GM23338 (cell line): ENCODE measurements around the gene ARHGAP30.
"Not testable (repeated sequence)": the region's sequence is repeated elsewhere in the genome, so short reads cannot be mapped to it uniquely, and the experiment has no call there.

Experiments used
- CREB1 ChIP-seq: fragments of 250-450 bp; sonication (Bioruptor Pico); IDR thresholded peaks from 2 replicates; pipeline ENCODE4 v1.5.0; 2020; ENCODE audit warnings: low read depth, mild to moderate bottlenecking, moderate library complexity
- CTCF ChIP-seq, 2 experiments: fragments of 200-600 bp in 1 of 2; sonication (generic) in 1 of 2; conservative IDR thresholded peaks; 2 replicates each; pipeline versions ENCODE4 v1.5.1 to v1.6.1; 2016 to 2017; ENCODE audit warnings: antibody characterized with exemption in 2 of 2, low read depth in 2 of 2, mild to moderate bottlenecking in 2 of 2, moderate library complexity in 1 of 2
- JUNB ChIP-seq: IDR thresholded peaks from one replicate; pipeline ENCODE4 v1.6.1; 2016; ENCODE audit warnings: antibody characterized with exemption; ENCODE audit not compliant: unreplicated experiment
- POLR2AphosphoS5 ChIP-seq: IDR thresholded peaks from 2 replicates; pipeline ENCODE4 v1.6.1; 2016; ENCODE audit warnings: antibody characterized with exemption, low read depth

GRCh38 chr1:161016683-161017082, 53.0 kb downstream of the ARHGAP30 start:
- not testable (repeated sequence) for TF ChIP-seq JUNB; CTCF (conservative IDR thresholded peaks at IDR 0.05; ENCODE audit: low read depth in 2 of 2); POLR2AphosphoS5; CREB1 (CRISPR knock-in tag)
